ENCODE results near the gene MCF2L2. TPM values are rescaled to one million over a fixed set of nuclear protein-coding genes. Genes with fewer than 3 reads are reported as not detected.
"Not testable (repeated sequence)": the region's sequence is repeated elsewhere in the genome, so short reads cannot be mapped to it uniquely, and the experiment has no call there.

MCF2L2 gene
- total RNA-seq, 1 donor from 2014 or later, result 2.1 TPM

- no peak for DNase-seq (ENCODE audit: low read depth, low spot score)
- Mint-ChIP-seq H3K27ac (ENCODE audit: unreplicated experiment) (no peak overlapping the region), H3K27me3 (ENCODE audit: low read depth) (peaks cover 3% of the 10 kb centered on the region), H3K4me1 (no peaks in the 10 kb centered on the region), H3K4me3 (no peak overlapping the region), H3K36me3 (ENCODE audit: low read depth) (peaks cover 10% of the 10 kb centered on the region), H3K9me3 (peaks cover 9% of the 10 kb centered on the region)
- TF ChIP-seq CTCF (conservative IDR thresholded peaks at IDR 0.05), result no peak
Measured at GRCh38 chr3:183239046-183239445, 189.4 kb downstream of the MCF2L2 start.

- Mint-ChIP-seq H3K36me3 (ENCODE audit: low read depth) (no peaks in the 10 kb centered on the region), H3K9me3 (no peaks in the 10 kb centered on the region), H3K4me3 (no peak overlapping the region), H3K27ac (ENCODE audit: unreplicated experiment) (no peak overlapping the region), H3K27me3 (ENCODE audit: low read depth) (no peaks in the 10 kb centered on the region), H3K4me1 (no peaks in the 10 kb centered on the region)
- TF ChIP-seq CTCF (conservative IDR thresholded peaks at IDR 0.05), result no peak
- DNase-seq (ENCODE audit: low read depth, low spot score), result no peak
Measured at GRCh38 chr3:183233966-183234365, 194.5 kb downstream of the MCF2L2 start.

GRCh38 chr3:183230826-183231225, 197.6 kb downstream of the MCF2L2 start:
- Mint-ChIP-seq H3K27ac (ENCODE audit: unreplicated experiment) (no peak overlapping the region), H3K4me1 (no peaks in the 10 kb centered on the region), H3K9me3 (no peaks in the 10 kb centered on the region), H3K27me3 (ENCODE audit: low read depth) (no peaks in the 10 kb centered on the region), H3K36me3 (ENCODE audit: low read depth) (no peaks in the 10 kb centered on the region), H3K4me3 (no peak overlapping the region)
- DNase-seq (ENCODE audit: low read depth, low spot score), result no peak
- TF ChIP-seq CTCF (conservative IDR thresholded peaks at IDR 0.05), result no peak

GRCh38 chr3:183230251-183230650, 198.2 kb downstream of the MCF2L2 start:
- H3K27ac Mint-ChIP-seq (ENCODE audit: unreplicated experiment); H3K9me3 Mint-ChIP-seq; H3K4me1 Mint-ChIP-seq; DNase-seq (ENCODE audit: low read depth, low spot score); H3K4me3 Mint-ChIP-seq; H3K36me3 Mint-ChIP-seq (ENCODE audit: low read depth); H3K27me3 Mint-ChIP-seq (ENCODE audit: low read depth): not testable (repeated sequence)

- Mint-ChIP-seq H3K4me3 (no peak overlapping the region), H3K27ac (ENCODE audit: unreplicated experiment) (no peak overlapping the region), H3K4me1 (no peaks in the 10 kb centered on the region), H3K36me3 (ENCODE audit: low read depth) (no peaks in the 10 kb centered on the region), H3K27me3 (ENCODE audit: low read depth) (no peaks in the 10 kb centered on the region), H3K9me3 (no peaks in the 10 kb centered on the region)
- DNase-seq (ENCODE audit: low read depth, low spot score), result no peak
- no peak for TF ChIP-seq CTCF (conservative IDR thresholded peaks at IDR 0.05)
Measured at GRCh38 chr3:183229178-183229577, 199.2 kb downstream of the MCF2L2 start.

GRCh38 chr3:183227586-183227985, 200.8 kb downstream of the MCF2L2 start:
- TF ChIP-seq CTCF (conservative IDR thresholded peaks at IDR 0.05), result no peak
- no peak overlapping the region for H3K4me3 Mint-ChIP-seq
- H3K27ac Mint-ChIP-seq (ENCODE audit: unreplicated experiment), result no peak overlapping the region
- no peaks in the 10 kb centered on the region for H3K9me3 Mint-ChIP-seq
- H3K27me3 Mint-ChIP-seq (ENCODE audit: low read depth), result no peaks in the 10 kb centered on the region
- H3K36me3 Mint-ChIP-seq (ENCODE audit: low read depth), result no peaks in the 10 kb centered on the region
- DNase-seq (ENCODE audit: low read depth, low spot score), result no peak
- no peaks in the 10 kb centered on the region for H3K4me1 Mint-ChIP-seq
